OCI-LY7 (cell line): ENCODE data around the gene XIRP2.

ENCODE experiments used
- CTCF ChIP-seq: fragments of 200-600 bp; sonication (generic); conservative IDR thresholded peaks from 2 replicates; pipeline ENCODE4 v1.5.1; 2014; ENCODE audit warnings: mild to moderate bottlenecking, antibody characterized with exemption, low read length, moderate library complexity, mixed read lengths
- EZH2phosphoT487 ChIP-seq: fragments of 200-600 bp; sonication (generic); IDR thresholded peaks from 2 replicates; pipeline ENCODE4 v1.6.1; 2018; ENCODE audit warnings: low read depth, borderline replicate concordance, mild to moderate bottlenecking, mixed run types, antibody characterized with exemption, low read length, moderate library complexity, mixed read lengths

DNA sequence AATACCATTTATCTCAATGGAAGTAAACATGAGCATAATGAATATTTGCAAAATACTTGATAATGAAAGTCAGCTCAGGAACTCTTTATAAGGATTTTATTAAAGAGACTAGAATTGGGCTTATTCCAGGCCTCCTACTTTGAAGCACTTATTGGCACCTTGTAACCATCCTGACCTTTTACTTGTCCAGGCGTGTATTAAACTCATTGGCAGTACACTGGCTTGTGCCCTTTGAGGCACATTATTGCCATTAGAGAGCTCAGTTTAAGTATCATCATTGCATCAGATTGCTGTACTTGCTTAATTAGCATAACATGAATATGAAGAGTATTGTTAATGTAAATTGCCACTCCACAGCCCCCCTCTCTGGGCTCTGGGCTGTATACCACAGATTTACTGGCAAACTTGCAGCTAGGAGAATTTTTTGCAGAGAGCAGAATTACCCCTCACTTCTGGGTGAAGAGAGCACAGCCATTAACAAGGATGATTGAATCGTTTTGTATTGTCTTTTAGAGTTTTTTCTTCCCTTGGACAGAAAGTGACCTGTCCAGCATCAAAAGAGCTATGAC lies 72.5 kb downstream of the XIRP2 start:
- TF ChIP-seq CTCF (no peak), EZH2phosphoT487 (no peak)
